A549 (cell line): ENCODE data around the gene SMYD1. TPM values are rescaled to one million over a fixed set of nuclear protein-coding genes. Genes with fewer than 3 reads are reported as not detected.

Source experiments
- ATAC-seq, 2 experiments: fragments of 200-7000 bp in 1 of 2; fragments of >200 bp in 1 of 2; cut with Nextera tagmentation in 1 of 2; cut with Tn5 transposase in 1 of 2; 3 replicates each; pipeline versions ENCODE4 v1.8.0 to v1.9.1; 2018 to 2020; ENCODE audit warnings: mild to moderate bottlenecking in 1 of 2, moderate library complexity in 1 of 2
- CTCF ChIA-PET: fragments of 300-600 bp; sonication (Branson Sonifier 250); formaldehyde crosslinking; extraction: SDS; loops from one replicate; lab custom pipeline; 2021; ENCODE audit warnings: antibody characterized with exemption, inconsistent platforms; lab: Yijun Ruan, JAX
- POLR2A ChIA-PET: fragments of 350-600 bp; formaldehyde crosslinking; extraction: SDS; loops from one replicate; lab custom pipeline; 2021; ENCODE audit warnings: antibody characterized with exemption, inconsistent platforms; lab: Yijun Ruan, JAX
- DNase-seq, 2 experiments: peaks; one replicate each; pipeline versions ENCODE4 v3.0.0 to v3.0.0-alpha.2; 2011 to 2016; ENCODE audit warnings: low read depth in 1 of 2, low spot score in 1 of 2
- FAIRE-seq: peaks from 2 replicates; lab custom pipeline; 2011; peaks lifted over from hg19 to GRCh38; lab: Jason Lieb, UNC
- H3K27ac ChIP-seq, 2 experiments: fragments of >200 bp; sonication (Bioruptor Twin); formaldehyde crosslinking; 3 replicates each; pipeline ENCODE4 v1.5.1; 2016 to 2017
- H3K4me1 ChIP-seq: fragments of >200 bp; sonication (Bioruptor Twin); formaldehyde crosslinking; 3 replicates; pipeline ENCODE4 v1.6.1; 2016
- H3K4me2 ChIP-seq: fragments of >200 bp; sonication (Bioruptor Twin); formaldehyde crosslinking; 3 replicates; pipeline ENCODE4 v1.6.1; 2016
- H3K4me3 ChIP-seq: fragments of >200 bp; sonication (Bioruptor Twin); formaldehyde crosslinking; 3 replicates; pipeline ENCODE4 v1.5.1; 2016
- H3K9me3 ChIP-seq: fragments of >200 bp; sonication (Bioruptor Twin); formaldehyde crosslinking; 3 replicates; pipeline ENCODE4 v1.6.1; 2016
- CBX8 ChIP-seq: fragments of 200-600 bp; sonication (generic); IDR thresholded peaks from 2 replicates; pipeline ENCODE4 v1.6.1; 2016
- CTCF ChIP-seq: fragments of >200 bp; sonication (Bioruptor Twin); formaldehyde crosslinking; IDR thresholded peaks from 3 replicates; pipeline ENCODE4 v1.5.1; 2016
- GATA3 ChIP-seq: IDR thresholded peaks from 2 replicates; pipeline ENCODE4 v1.6.1; 2012; ENCODE audit warnings: borderline replicate concordance
- HDAC2 ChIP-seq: fragments of 200-600 bp; sonication (generic); IDR thresholded peaks from 2 replicates; pipeline ENCODE4 v1.6.1; 2016
- HES2 ChIP-seq: fragments of >200 bp; sonication (Bioruptor Twin); formaldehyde crosslinking; IDR thresholded peaks from 2 replicates; pipeline ENCODE4 v1.6.1; 2016
- HEYL ChIP-seq: fragments of 250-450 bp; sonication (Bioruptor Pico); IDR thresholded peaks from 2 replicates; pipeline ENCODE4 v1.8.0; 2021; ENCODE audit warnings: mild to moderate bottlenecking, moderate library complexity
- HOXA7 ChIP-seq: fragments of 250-450 bp; sonication (Bioruptor Pico); IDR thresholded peaks from 2 replicates; pipeline ENCODE4 v1.5.0; 2020; ENCODE audit warnings: mild to moderate bottlenecking, moderate library complexity
- JUNB ChIP-seq: fragments of >200 bp; sonication (Bioruptor Twin); formaldehyde crosslinking; IDR thresholded peaks from 2 replicates; pipeline ENCODE4 v1.6.1; 2016
- MYC ChIP-seq: IDR thresholded peaks from 2 replicates; pipeline ENCODE4 v1.6.1; 2012; ENCODE audit warnings: mild to moderate bottlenecking, inconsistent platforms, low read length, improper control_type of control experiment, borderline replicate concordance
- NFE2L2 ChIP-seq: fragments of 150-350 bp; conservative IDR thresholded peaks from 2 replicates; pipeline ENCODE4 v1.6.1; 2014; ENCODE audit warnings: low read length
- NPAS2 ChIP-seq: fragments of 250-450 bp; sonication (Bioruptor Pico); IDR thresholded peaks from 2 replicates; pipeline ENCODE4 v1.8.0; 2022; ENCODE audit warnings: mild to moderate bottlenecking, moderate library complexity, borderline replicate concordance
- NR3C1 ChIP-seq: fragments of >200 bp; sonication (Bioruptor Twin); formaldehyde crosslinking; IDR thresholded peaks from 3 replicates; pipeline ENCODE4 v1.6.1; 2017
- POLR2AphosphoS2 ChIP-seq: conservative IDR thresholded peaks from 2 replicates; pipeline ENCODE4 v1.6.1; 2012; ENCODE audit warnings: low read length, improper control_type of control experiment, inconsistent platforms
- RAD21 ChIP-seq, 2 experiments: fragments of >200 bp in 1 of 2; sonication (Bioruptor Twin) in 1 of 2; formaldehyde crosslinking in 1 of 2; IDR thresholded peaks in 1 of 2; conservative IDR thresholded peaks in 1 of 2; 2 replicates in 1 of 2; 3 replicates in 1 of 2; pipeline ENCODE4 v1.6.1; 2012 to 2018; ENCODE audit warnings: inconsistent platforms in 1 of 2
- RCOR1 ChIP-seq: fragments of 150-350 bp; IDR thresholded peaks from 2 replicates; pipeline ENCODE4 v1.6.1; 2014; ENCODE audit warnings: antibody characterized with exemption, low read length, low read depth
- REST ChIP-seq: fragments of 200-600 bp; sonication (generic); IDR thresholded peaks from 2 replicates; pipeline ENCODE4 v1.6.1; 2016; ENCODE audit warnings: antibody characterized with exemption, mild to moderate bottlenecking, moderate library complexity
- RNF2 ChIP-seq: fragments of 200-600 bp; sonication (generic); IDR thresholded peaks from 2 replicates; pipeline ENCODE4 v1.6.1; 2016; ENCODE audit warnings: low read depth, mild to moderate bottlenecking, antibody characterized with exemption, moderate library complexity, borderline replicate concordance
- ZC3H11A ChIP-seq: fragments of 450-650 bp; IDR thresholded peaks from 2 replicates; pipeline ENCODE4 v1.6.1; 2014; ENCODE audit warnings: antibody characterized with exemption, mild to moderate bottlenecking
- ZFP36 ChIP-seq: fragments of 450-650 bp; IDR thresholded peaks from 2 replicates; pipeline ENCODE4 v1.6.1; 2014; ENCODE audit warnings: borderline replicate concordance; ENCODE audit not compliant: partially characterized antibody
- ZNF302 ChIP-seq: fragments of 250-450 bp; sonication (Bioruptor Pico); IDR thresholded peaks from 2 replicates; pipeline ENCODE4 v1.9.0; 2021; ENCODE audit warnings: inconsistent platforms, mild to moderate bottlenecking, moderate library complexity
- WGBS: methylation state at CpG from one replicate; pipeline ENCODE4 v1.1.6; 2017; ENCODE audit errors: missing lambda C conversion rate; 5-methylcytosine and 5-hydroxymethylcytosine counted together
- polyA plus RNA-seq, 4 experiments: library from polyadenylated mRNA; depleted of rRNA in 3 of 4; stranded (reverse); fragments of >200 nt; fragmentation: RNase III in 1 of 4; extraction: RNeasy Plus Mini Kit Qiagen cat#74134 plus additional on column Dnase treatment in 1 of 4; gene quantifications; 2 replicates in 3 of 4; 3 replicates in 1 of 4; pipeline ENCODE4 v1.2.3, GENCODE V29; 2011 to 2017
- TF ChIP-seq, protein P1 (sequence below): fragments of 450-650 bp; IDR thresholded peaks from 2 replicates; pipeline ENCODE4 v1.6.1; 2014; ENCODE audit warnings: antibody characterized with exemption
- TF ChIP-seq, protein P2 (sequence below): IDR thresholded peaks from 2 replicates; pipeline ENCODE4 v1.6.1; 2012; ENCODE audit warnings: low read depth, borderline replicate concordance

The SMYD1 gene
- polyA plus RNA-seq, 2 of the 4 experiments (the other 2 are of a cell fraction) = not detected

GRCh38 chr2:88081924-88082608, 14.4 kb downstream of the SMYD1 start:
- no peak for TF ChIP-seq GATA3
- TF ChIP-seq NFE2L2 = no peak
- TF ChIP-seq, protein P1, sequence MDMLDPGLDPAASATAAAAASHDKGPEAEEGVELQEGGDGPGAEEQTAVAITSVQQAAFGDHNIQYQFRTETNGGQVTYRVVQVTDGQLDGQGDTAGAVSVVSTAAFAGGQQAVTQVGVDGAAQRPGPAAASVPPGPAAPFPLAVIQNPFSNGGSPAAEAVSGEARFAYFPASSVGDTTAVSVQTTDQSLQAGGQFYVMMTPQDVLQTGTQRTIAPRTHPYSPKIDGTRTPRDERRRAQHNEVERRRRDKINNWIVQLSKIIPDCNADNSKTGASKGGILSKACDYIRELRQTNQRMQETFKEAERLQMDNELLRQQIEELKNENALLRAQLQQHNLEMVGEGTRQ = no peak
- no peak for TF ChIP-seq CBX8
- no peak for TF ChIP-seq ZC3H11A
- no peak for TF ChIP-seq CTCF
- TF ChIP-seq JUNB = no peak
- TF ChIP-seq ZNF302 (CRISPR knock-in tag) = no peak
- no peak for TF ChIP-seq HDAC2
- no peak for TF ChIP-seq RAD21 (conservative IDR thresholded peaks at IDR 0.05 in 1 of 2, IDR thresholded peaks at IDR 0.05 in 1 of 2)
- no peak for FAIRE-seq

GRCh38 chr2:88082781-88083180, 15.2 kb downstream of the SMYD1 start:
- 80% methylated on average over 1 of the region's 1 CpG for WGBS
- ATAC-seq (no peak), DNase-seq (no peak), FAIRE-seq (no peak)
- TF ChIP-seq NPAS2 (CRISPR knock-in tag) = no peak
- no peak for TF ChIP-seq RNF2
- no peak for TF ChIP-seq RCOR1
- no peak for TF ChIP-seq NFE2L2
- TF ChIP-seq GATA3 = no peak
- no peak for TF ChIP-seq HDAC2
- TF ChIP-seq POLR2AphosphoS2 = no peak
- TF ChIP-seq HES2 = no peak
- TF ChIP-seq HOXA7 (CRISPR knock-in tag) = no peak
- no peak for TF ChIP-seq NR3C1
- TF ChIP-seq HEYL (CRISPR knock-in tag) = no peak
- TF ChIP-seq MYC = no peak
- TF ChIP-seq ZFP36 = no peak
- no peak for TF ChIP-seq REST
- TF ChIP-seq CTCF = no peak
- TF ChIP-seq, protein P2, sequence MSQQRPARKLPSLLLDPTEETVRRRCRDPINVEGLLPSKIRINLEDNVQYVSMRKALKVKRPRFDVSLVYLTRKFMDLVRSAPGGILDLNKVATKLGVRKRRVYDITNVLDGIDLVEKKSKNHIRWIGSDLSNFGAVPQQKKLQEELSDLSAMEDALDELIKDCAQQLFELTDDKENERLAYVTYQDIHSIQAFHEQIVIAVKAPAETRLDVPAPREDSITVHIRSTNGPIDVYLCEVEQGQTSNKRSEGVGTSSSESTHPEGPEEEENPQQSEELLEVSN = no peak
- TF ChIP-seq, protein P1 = no peak
- Histone ChIP-seq H3K4me1 (no peaks in the 10 kb centered on the region), H3K27ac (no peak overlapping the region), H3K4me3 (no peak overlapping the region), H3K9me3 (no peaks in the 10 kb centered on the region), H3K4me2 (no peak overlapping the region)
- CTCF ChIA-PET = interaction anchor here (0.9 to 4.0 kb wide), 3 partner anchors 13 to 78 kb away, joined by 4 to 18 read pairs (median 4); no protein-coding TSS in a partner anchor
- POLR2A ChIA-PET = no interaction called here

More at GRCh38 chr2:88081924-88082608, 14.4 kb downstream of the SMYD1 start:
- no peak for ATAC-seq
- no peak overlapping the region for H3K4me2 ChIP-seq
- no peaks in the 10 kb centered on the region for H3K4me1 ChIP-seq
- H3K27ac ChIP-seq = no peak overlapping the region
- WGBS = 41% methylated on average over 4 of the region's 4 CpGs
- H3K9me3 ChIP-seq = no peaks in the 10 kb centered on the region
- CTCF ChIA-PET = interaction anchor here (0.9 to 4.0 kb wide), 2 partner anchors 14 to 21 kb away, joined by 4 to 18 read pairs; no protein-coding TSS in a partner anchor
- POLR2A ChIA-PET = no interaction called here
- H3K4me3 ChIP-seq = no peak overlapping the region
- DNase-seq = no peak
